GM10248 (cell line): ENCODE measurements around the gene PDGFRA.
"Not testable (repeated sequence)": the region's sequence is repeated elsewhere in the genome, so short reads cannot be mapped to it uniquely, and the experiment has no call there.

Experiments used
- CTCF ChIA-PET: fragments of 300-600 bp; sonication (Branson Sonifier 250); formaldehyde crosslinking; extraction: SDS; loops from one replicate; lab custom pipeline; 2021; ENCODE audit warnings: antibody characterized with exemption; lab: Yijun Ruan, JAX
- POLR2A ChIA-PET: fragments of 350-650 bp; sonication (Branson Sonifier 250); formaldehyde crosslinking; extraction: SDS; loops from one replicate; lab custom pipeline; 2020; ENCODE audit warnings: antibody characterized with exemption; lab: Yijun Ruan, JAX
- DNase-seq: peaks from one replicate; pipeline ENCODE4 v3.0.0; 2012; ENCODE audit errors: extremely low spot score
- CTCF ChIP-seq: IDR thresholded peaks from 2 replicates; pipeline ENCODE4 v1.5.1; 2012; ENCODE audit warnings: mild to moderate bottlenecking, low read depth; ENCODE audit errors: extremely low read depth, missing control alignments, control extremely low read depth

PDGFRA gene

GRCh38 chr4:54330896-54331295 lies 101.8 kb downstream of the PDGFRA start:
- no peak for DNase-seq
- ChIA-PET CTCF (interaction anchor here (4.7 kb wide), 1 partner anchor 13 kb away, joined by 21 read pairs; no protein-coding TSS in a partner anchor), POLR2A (no interaction called here)
- no peak for TF ChIP-seq CTCF

GRCh38 chr4:54332542-54332941 lies 103.4 kb downstream of the PDGFRA start:
- no peak for DNase-seq
- ChIA-PET POLR2A (no interaction called here), CTCF (no interaction called here)
- TF ChIP-seq CTCF: no peak

- no peak for DNase-seq
- no peak for TF ChIP-seq CTCF
- ChIA-PET CTCF (no interaction called here), POLR2A (no interaction called here)
Measured at GRCh38 chr4:54333657-54334056, 104.6 kb downstream of the PDGFRA start.

- CTCF ChIA-PET, DNase-seq, POLR2A ChIA-PET: not testable (repeated sequence)
Measured at GRCh38 chr4:54334769-54335168, 105.7 kb downstream of the PDGFRA start.

- no peak for TF ChIP-seq CTCF
- ChIA-PET POLR2A (no interaction called here), CTCF (interaction anchor here (0.8 to 1.5 kb wide), 3 partner anchors 9 to 633 kb away, joined by 3 read pairs; no protein-coding TSS in a partner anchor)
- no peak for DNase-seq
Measured at GRCh38 chr4:54337009-54337408, 107.9 kb downstream of the PDGFRA start.

- POLR2A ChIA-PET, DNase-seq: not testable (repeated sequence)
- CTCF ChIA-PET: interaction anchor here (1.7 kb wide), 1 partner anchor 13 kb away, joined by 4 read pairs; no protein-coding TSS in a partner anchor
Measured at GRCh38 chr4:54342067-54342466, 113.0 kb downstream of the PDGFRA start.
